Activated CD4-positive, alpha-beta memory T cell treated with anti-CD3 and anti-CD28 coated beads, Interleukin-2, amount 10 ng/mL, durations not matched to agents 7 days and 5 days (primary cell): ENCODE results near the gene MYH15. TPM values are rescaled to one million over a fixed set of nuclear protein-coding genes. Genes with fewer than 3 reads are reported as not detected.

Source experiments
- CTCF ChIA-PET: fragments of 350-600 bp; sonication (Branson Sonifier 250); formaldehyde crosslinking; loops from one replicate; lab custom pipeline; 2021; ENCODE audit warnings: antibody characterized with exemption, inconsistent platforms; lab: Charles Lee
- POLR2A ChIA-PET: fragments of 350-600 bp; sonication (Branson Sonifier 250); formaldehyde crosslinking; loops from one replicate; lab custom pipeline; 2021; ENCODE audit warnings: antibody characterized with exemption; lab: Charles Lee
- DNase-seq: peaks from one replicate; pipeline ENCODE4 v3.0.0-alpha.2; 2020
- H3K27ac Mint-ChIP-seq: one replicate; pipeline ENCODE4 v1.8.0; 2021; ENCODE audit warnings: mild to moderate bottlenecking, mixed read lengths
- H3K27me3 Mint-ChIP-seq: one replicate; pipeline ENCODE4 v1.8.0; 2021; ENCODE audit warnings: mixed read lengths
- H3K36me3 Mint-ChIP-seq: one replicate; pipeline ENCODE4 v1.8.0; 2021; ENCODE audit warnings: low read depth, mixed read lengths
- H3K4me1 Mint-ChIP-seq: one replicate; pipeline ENCODE4 v1.8.0; 2021; ENCODE audit warnings: mixed read lengths
- H3K4me3 Mint-ChIP-seq: one replicate; pipeline ENCODE4 v1.8.0; 2021; ENCODE audit warnings: mild to moderate bottlenecking, mixed read lengths
- H3K9me3 Mint-ChIP-seq: one replicate; pipeline ENCODE4 v1.8.0; 2021; ENCODE audit warnings: mixed read lengths
- total RNA-seq, 2 experiments: library from RNA; stranded (reverse); gene quantifications; one replicate each; pipeline ENCODE4 v1.2.3, GENCODE V29; 2021

MYH15 gene
- total RNA-seq, 2 experiments from 2014 or later: 0.10 to 0.28 TPM

DNA sequence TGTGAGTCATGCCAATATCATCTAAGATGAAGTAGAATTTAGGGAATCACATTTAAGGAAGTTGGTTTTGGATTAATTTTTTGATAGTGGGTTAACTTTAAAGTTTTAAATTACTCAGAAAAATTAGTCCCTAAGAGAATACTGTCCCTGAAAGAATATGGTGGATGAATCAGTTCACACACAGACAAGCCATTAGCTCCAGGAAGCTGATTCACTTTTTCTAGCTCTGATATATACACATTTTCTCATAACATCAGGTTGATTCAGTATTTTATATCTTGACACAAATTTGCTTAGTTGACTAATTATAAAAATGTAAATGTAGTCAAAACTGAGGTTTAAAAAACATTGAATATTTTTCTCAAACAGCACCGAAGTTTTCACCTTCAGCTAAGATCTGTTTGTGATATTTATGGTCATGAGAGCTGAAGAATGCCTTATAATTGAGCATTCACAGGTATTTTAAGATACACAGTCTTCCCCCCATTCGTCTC, 55.1 kb downstream of the MYH15 start:
- Mint-ChIP-seq H3K9me3 (peaks cover 5% of the 10 kb centered on the region), H3K27ac (no peak overlapping the region), H3K27me3 (peaks cover 6% of the 10 kb centered on the region), H3K4me1 (no peaks in the 10 kb centered on the region), H3K4me3 (no peak overlapping the region), H3K36me3 (no peaks in the 10 kb centered on the region)
- ChIA-PET CTCF (no interaction called here), POLR2A (no interaction called here)
- DNase-seq: no peak

DNA sequence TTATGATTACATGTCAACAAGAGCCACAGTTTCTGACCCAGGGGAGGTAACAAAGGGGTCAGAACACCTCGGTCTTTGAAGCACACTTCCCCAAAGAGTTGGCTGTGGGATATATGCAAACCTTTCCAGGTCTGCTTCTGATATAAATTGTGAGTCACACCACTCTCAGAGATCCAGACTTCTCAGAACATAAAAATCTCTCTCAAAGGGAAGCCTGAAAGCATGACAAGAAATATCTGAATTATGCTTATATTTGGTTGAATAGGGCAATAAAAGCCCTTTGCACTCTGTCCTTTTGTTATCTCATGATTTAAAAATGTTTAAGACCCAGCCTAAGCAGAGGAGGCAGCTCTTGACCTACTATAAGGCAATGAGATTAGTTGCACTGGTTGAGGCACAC, 56.8 kb downstream of the MYH15 start:
- H3K4me1 Mint-ChIP-seq: no peaks in the 10 kb centered on the region
- no peak overlapping the region for H3K27ac Mint-ChIP-seq
- H3K4me3 Mint-ChIP-seq: no peak overlapping the region
- ChIA-PET CTCF (no interaction called here), POLR2A (no interaction called here)
- no peak for DNase-seq
- no peaks in the 10 kb centered on the region for H3K36me3 Mint-ChIP-seq
- H3K9me3 Mint-ChIP-seq: peaks cover 5% of the 10 kb centered on the region
- peaks cover 4% of the 10 kb centered on the region for H3K27me3 Mint-ChIP-seq

DNA sequence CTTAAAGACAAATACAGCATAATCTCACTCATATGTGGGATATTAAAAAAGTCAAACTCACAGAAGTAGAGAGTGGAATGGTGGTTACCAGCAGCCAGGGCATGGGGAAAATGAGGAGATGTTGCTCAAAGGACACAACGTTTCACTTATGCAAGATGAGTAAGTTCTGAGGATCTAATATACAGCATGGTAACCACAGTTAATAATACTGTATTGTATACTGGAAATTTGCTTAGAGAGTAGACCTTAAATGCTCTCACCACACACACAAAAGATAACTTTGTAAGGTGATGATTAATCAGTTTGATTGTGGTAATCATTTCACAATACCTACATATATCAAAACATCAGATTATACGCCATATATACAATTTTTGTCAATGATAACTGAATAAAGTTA, 60.0 kb downstream of the MYH15 start:
- ChIA-PET CTCF (no interaction called here), POLR2A (no interaction called here)
- Mint-ChIP-seq H3K4me3 (no peak overlapping the region), H3K4me1 (no peaks in the 10 kb centered on the region), H3K27me3 (peaks cover 8% of the 10 kb centered on the region), H3K27ac (no peak overlapping the region), H3K36me3 (peaks cover 11% of the 10 kb centered on the region), H3K9me3 (peaks cover 16% of the 10 kb centered on the region)
- no peak for DNase-seq

DNA sequence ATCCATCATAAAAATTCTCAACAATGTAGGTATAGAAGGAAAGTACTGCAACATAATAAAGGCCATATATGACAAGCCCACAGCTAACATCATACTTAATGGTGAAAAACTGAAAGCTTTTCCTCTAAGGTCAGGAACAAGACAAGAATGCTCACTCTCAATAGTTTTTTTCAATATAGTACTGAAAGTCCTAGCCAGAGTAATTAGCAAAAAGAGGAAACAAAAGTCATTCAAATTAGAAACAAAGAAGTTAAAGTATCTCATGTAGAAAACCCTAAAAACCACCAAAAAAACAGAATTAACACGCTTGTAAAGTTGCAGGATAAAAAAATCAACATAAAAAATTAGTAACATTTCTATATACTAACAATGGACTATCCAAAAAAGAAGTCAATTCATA, 61.8 kb downstream of the MYH15 start:
- CTCF ChIA-PET: no interaction called here
- peaks cover 6% of the 10 kb centered on the region for H3K27me3 Mint-ChIP-seq
- peaks cover 11% of the 10 kb centered on the region for H3K36me3 Mint-ChIP-seq

DNA sequence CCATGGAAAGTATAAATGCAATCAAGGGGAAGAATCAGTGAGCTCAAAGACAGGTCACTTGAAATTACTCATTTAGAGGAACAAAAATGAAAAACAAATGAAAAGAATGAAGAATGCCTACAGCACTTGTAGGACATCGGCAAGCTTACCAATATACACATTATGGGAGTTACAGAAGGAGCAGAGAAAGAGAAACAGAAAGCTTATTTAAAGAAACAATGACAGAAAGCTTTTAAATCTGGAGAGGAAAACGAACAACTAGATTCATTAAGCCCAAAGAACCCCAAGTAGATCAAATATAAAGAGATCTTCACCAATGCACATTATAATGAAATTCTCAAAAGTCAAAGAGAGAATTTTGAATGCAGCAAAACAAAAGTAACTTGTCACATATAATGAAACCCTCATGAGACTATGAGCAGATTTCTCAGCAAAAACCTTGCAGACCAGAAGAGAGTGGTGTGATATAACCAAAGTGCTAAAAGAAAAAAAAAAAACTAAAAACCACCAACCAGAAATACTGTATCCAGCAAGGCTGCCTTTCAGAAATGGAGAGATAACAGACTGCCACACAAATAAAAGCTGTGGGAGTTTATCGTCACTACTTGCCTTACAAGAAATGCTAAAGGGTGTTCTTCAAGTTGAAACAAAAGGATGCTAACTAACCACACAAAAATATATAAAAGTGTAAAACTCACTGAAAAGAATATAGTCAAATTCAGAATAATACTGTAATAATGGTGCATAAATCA, 63.1 kb downstream of the MYH15 start:
- CTCF ChIA-PET: no interaction called here
- DNase-seq: no peak
- Mint-ChIP-seq H3K4me3 (no peak overlapping the region), H3K9me3 (peaks cover 13% of the 10 kb centered on the region), H3K27me3 (peaks cover 3% of the 10 kb centered on the region), H3K27ac (no peak overlapping the region), H3K36me3 (peaks cover 11% of the 10 kb centered on the region), H3K4me1 (no peaks in the 10 kb centered on the region)
- POLR2A ChIA-PET: no interaction called here

More for the DNA sequence above, 61.8 kb downstream of the MYH15 start:
- Mint-ChIP-seq H3K4me1 (no peaks in the 10 kb centered on the region), H3K4me3 (no peak overlapping the region), H3K9me3 (peaks cover 13% of the 10 kb centered on the region), H3K27ac (no peak overlapping the region)
- POLR2A ChIA-PET: no interaction called here
- DNase-seq: no peak

DNA sequence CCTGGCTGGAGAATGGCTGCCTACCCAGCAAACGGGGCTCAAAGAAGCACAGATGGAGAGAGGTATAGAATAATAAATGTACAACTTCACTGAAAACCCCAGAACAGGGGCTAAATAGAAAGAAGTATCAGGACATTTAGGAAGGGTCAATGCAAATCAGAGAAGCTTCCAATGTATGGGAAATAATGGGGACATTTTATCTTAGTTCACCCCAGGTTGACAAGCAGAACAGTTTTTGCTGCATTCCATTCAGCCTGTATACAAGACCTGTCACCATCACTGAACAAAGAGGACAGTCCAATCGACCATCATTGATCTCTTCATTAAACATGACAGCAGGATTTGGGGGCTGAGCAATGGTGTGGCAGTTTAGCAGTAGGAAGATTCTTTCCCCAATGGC, 68.1 kb downstream of the MYH15 start:
- no peak overlapping the region for H3K27ac Mint-ChIP-seq
- no peaks in the 10 kb centered on the region for H3K4me1 Mint-ChIP-seq
- H3K27me3 Mint-ChIP-seq: peaks cover 3% of the 10 kb centered on the region
- H3K36me3 Mint-ChIP-seq: peaks cover 10% of the 10 kb centered on the region
- peaks cover 5% of the 10 kb centered on the region for H3K9me3 Mint-ChIP-seq
- DNase-seq: no peak
- H3K4me3 Mint-ChIP-seq: no peak overlapping the region
- ChIA-PET POLR2A (no interaction called here), CTCF (no interaction called here)

DNA sequence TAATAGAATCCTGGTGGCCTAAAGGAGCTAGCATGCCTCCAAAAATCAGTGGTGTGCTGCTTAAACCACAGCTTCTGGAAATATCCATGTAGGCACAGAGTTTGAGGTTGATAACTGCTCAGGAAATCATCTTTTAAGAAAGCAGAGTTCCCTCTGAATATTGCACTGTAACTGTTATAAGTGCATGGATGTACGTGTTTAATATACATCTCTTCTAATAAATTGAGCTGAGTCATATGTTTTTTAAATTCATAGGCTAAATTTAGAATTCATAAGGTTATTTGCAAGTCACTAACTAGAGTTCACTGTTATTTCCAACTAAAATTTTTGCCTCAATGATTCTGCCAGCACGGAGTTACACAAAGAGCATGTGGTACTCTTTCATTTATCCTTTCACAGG, 68.9 kb downstream of the MYH15 start:
- no peaks in the 10 kb centered on the region for H3K9me3 Mint-ChIP-seq
- H3K4me3 Mint-ChIP-seq: no peak overlapping the region
- ChIA-PET CTCF (no interaction called here), POLR2A (no interaction called here)
- H3K27me3 Mint-ChIP-seq: no peaks in the 10 kb centered on the region
- no peak overlapping the region for H3K27ac Mint-ChIP-seq
- DNase-seq: no peak
- H3K36me3 Mint-ChIP-seq: peaks cover 3% of the 10 kb centered on the region
- no peaks in the 10 kb centered on the region for H3K4me1 Mint-ChIP-seq

DNA sequence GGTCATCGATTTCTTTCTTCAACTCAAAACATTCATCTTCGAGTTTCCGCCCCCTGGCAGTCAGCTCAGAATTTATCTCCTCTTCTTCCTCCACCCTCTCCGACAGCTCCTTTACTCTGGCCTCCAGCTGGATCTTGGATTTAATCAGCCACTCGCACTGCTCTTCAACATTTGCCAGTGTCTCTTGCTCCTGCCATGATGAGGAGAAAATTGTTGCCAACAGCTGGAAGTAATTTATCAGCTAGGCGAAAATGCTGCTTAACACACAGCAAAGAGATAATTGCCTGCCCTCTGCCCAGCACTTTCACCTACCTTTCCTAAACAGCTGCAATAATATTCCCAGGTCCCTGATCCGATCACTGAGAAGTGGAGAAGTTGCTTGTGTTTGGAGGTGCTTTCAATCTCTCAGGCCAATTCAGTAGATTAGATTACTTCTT, 69.3 kb downstream of the MYH15 start:
- no peak for DNase-seq
- no peaks in the 10 kb centered on the region for H3K36me3 Mint-ChIP-seq
- ChIA-PET CTCF (no interaction called here), POLR2A (no interaction called here)
- no peaks in the 10 kb centered on the region for H3K4me1 Mint-ChIP-seq
- H3K9me3 Mint-ChIP-seq: no peaks in the 10 kb centered on the region
- no peak overlapping the region for H3K4me3 Mint-ChIP-seq
- H3K27ac Mint-ChIP-seq: no peak overlapping the region
- no peaks in the 10 kb centered on the region for H3K27me3 Mint-ChIP-seq

DNA sequence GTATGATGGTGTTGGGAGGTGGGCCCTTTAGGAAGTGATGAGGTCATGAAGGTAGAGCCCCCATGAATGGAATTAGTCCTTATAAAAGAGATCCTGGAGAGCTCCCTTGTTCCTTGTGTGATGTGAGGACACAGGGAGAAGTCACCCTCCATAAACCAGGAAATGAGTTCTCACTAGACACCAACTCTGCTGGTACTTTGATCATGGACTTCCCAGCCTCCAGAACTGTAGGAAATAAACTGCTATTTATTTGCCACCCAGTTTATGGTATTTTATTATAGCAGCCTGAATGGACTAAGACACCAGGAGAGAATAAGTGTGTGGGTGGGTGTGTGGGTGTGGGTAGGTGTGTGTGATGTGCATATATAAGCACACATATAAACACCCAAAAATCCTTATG, 71.9 kb downstream of the MYH15 start:
- Mint-ChIP-seq H3K9me3 (peaks cover 1% of the 10 kb centered on the region), H3K27me3 (no peaks in the 10 kb centered on the region), H3K4me1 (no peaks in the 10 kb centered on the region), H3K4me3 (no peak overlapping the region), H3K27ac (no peak overlapping the region), H3K36me3 (peaks cover 2% of the 10 kb centered on the region)
- no peak for DNase-seq
- POLR2A ChIA-PET: no interaction called here
- CTCF ChIA-PET: no interaction called here

DNA sequence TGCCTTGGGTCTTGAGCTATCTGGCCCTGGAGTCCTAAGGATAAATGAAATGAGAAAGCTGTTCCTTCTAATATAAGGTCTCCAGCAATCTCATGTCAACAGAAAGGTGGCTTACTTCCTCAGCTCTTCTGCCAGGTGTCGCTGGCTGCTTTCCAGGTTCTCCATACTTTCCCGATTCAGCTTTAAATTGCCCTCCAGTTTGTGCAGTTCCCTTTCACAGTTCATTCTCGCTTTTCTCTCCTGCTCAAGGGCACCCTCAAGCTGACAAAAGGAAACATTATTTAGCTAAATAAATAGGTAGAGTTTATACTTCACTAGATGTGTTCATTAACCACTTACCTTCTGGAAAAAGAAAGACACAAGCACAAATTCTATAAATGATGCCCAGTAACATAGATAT, 73.0 kb downstream of the MYH15 start:
- no peaks in the 10 kb centered on the region for H3K4me1 Mint-ChIP-seq
- H3K4me3 Mint-ChIP-seq: no peak overlapping the region
- peaks cover 2% of the 10 kb centered on the region for H3K36me3 Mint-ChIP-seq
- H3K9me3 Mint-ChIP-seq: peaks cover 7% of the 10 kb centered on the region
- POLR2A ChIA-PET: no interaction called here
- DNase-seq: no peak
- H3K27ac Mint-ChIP-seq: no peak overlapping the region
- CTCF ChIA-PET: interaction anchor here (0.7 kb wide), 1 partner anchor 1965 kb away, joined by 4 read pairs; no protein-coding TSS in a partner anchor
- no peaks in the 10 kb centered on the region for H3K27me3 Mint-ChIP-seq

DNA sequence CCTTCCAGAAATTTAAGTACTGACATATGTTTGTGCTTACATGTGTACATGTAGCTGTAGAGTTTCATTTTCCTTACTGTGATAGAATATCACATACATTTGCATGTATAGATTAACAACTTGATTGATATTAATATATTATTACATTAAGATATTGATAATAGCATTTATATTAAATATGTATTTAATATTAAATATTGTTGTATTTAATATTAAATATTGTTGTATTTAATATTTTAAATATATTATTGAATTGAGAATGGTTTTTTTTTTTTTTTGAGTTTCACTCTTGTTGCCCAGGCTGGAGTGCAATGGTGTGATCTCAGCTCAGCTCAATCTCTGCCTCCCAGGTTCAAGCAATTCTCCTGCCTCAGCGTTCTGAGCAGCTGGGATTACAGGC, 76.5 kb downstream of the MYH15 start:
- Mint-ChIP-seq H3K4me1 (peaks cover 3% of the 10 kb centered on the region), H3K4me3 (no peak overlapping the region), H3K36me3 (peaks cover 6% of the 10 kb centered on the region), H3K27me3 (no peaks in the 10 kb centered on the region), H3K27ac (no peak overlapping the region), H3K9me3 (peaks cover 9% of the 10 kb centered on the region)
- ChIA-PET CTCF (interaction anchor here (0.7 kb wide), 1 partner anchor 177 kb away, joined by 3 read pairs; no protein-coding TSS in a partner anchor), POLR2A (no interaction called here)
- DNase-seq: no peak

DNA sequence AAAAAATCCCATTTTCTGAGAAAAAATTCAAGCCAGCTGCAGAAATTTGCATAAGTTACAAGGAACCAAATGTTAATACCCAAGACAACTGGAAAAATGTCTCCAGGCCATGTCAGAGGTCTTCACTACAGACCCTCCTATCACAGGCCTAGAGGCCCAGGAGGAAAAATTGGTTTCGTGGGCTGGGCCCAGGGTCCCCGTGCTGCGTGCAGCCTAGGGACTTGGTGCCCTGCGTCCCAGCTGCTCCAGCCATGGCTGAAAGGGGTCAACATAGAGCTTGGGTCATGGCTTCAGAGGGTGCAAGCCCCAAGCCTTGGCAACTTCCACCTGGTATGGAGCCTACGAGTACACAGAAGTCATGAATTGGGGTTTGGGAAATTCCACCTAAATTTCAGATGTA, 78.0 kb downstream of the MYH15 start:
- no peak overlapping the region for H3K4me3 Mint-ChIP-seq

DNA sequence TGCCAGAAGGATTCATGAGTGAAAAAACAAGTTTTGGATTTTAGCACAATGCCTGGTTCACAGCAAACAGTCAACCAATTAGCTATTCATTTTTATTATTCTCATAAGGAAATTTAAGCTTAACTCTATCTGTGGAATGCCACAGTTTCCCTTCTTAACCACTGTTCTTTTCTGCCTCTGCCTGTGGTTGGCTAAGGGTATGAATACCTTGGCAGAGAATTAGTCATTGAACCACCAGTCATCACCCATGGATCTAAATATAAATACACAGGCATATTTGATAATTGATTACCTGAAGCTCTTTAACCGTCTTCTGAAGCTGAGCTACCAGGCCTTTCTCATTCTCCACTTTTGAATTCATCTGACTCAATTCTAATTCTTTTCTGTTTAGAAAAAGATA, 79.9 kb downstream of the MYH15 start:
- ChIA-PET CTCF (interaction anchor here (1.3 kb wide), 1 partner anchor 47 kb away, joined by 3 read pairs; no protein-coding TSS in a partner anchor), POLR2A (no interaction called here)
- Mint-ChIP-seq H3K4me3 (no peak overlapping the region), H3K27me3 (no peaks in the 10 kb centered on the region), H3K36me3 (peaks cover 6% of the 10 kb centered on the region), H3K9me3 (peaks cover 9% of the 10 kb centered on the region), H3K27ac (no peak overlapping the region), H3K4me1 (peaks cover 3% of the 10 kb centered on the region)
- no peak for DNase-seq

More for the DNA sequence above, 78.0 kb downstream of the MYH15 start:
- no peaks in the 10 kb centered on the region for H3K27me3 Mint-ChIP-seq
- ChIA-PET POLR2A (no interaction called here), CTCF (no interaction called here)
- peaks cover 9% of the 10 kb centered on the region for H3K9me3 Mint-ChIP-seq
- H3K36me3 Mint-ChIP-seq: peaks cover 6% of the 10 kb centered on the region
- H3K4me1 Mint-ChIP-seq: peaks cover 3% of the 10 kb centered on the region
- no peak for DNase-seq
- no peak overlapping the region for H3K27ac Mint-ChIP-seq

DNA sequence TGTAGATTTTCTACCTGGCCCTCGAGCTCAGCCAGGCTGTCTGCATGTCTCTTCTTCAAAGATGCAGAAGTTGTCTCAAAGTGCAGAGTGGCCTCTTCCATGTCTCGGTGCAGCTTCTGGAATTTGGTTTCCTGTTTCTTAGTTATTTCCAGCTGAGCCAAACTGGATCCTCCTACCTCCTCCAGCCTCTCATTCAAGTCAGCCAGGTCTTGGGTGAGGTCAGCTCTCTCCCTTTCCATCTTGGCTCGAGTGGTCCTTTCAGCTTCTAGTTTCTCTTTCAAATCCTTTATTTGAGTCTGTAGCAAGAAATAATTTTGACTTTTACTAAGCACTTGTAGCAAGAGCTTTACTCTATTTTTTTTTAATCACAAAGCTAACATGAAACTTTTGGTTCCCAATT, 81.8 kb downstream of the MYH15 start:
- Mint-ChIP-seq H3K27ac (no peak overlapping the region), H3K36me3 (peaks cover 5% of the 10 kb centered on the region), H3K9me3 (peaks cover 8% of the 10 kb centered on the region), H3K27me3 (no peaks in the 10 kb centered on the region), H3K4me3 (no peak overlapping the region), H3K4me1 (peaks cover 3% of the 10 kb centered on the region)
- DNase-seq: no peak
- ChIA-PET CTCF (interaction anchor here (1.2 kb wide), 1 partner anchor 385 kb away, joined by 3 read pairs; no protein-coding TSS in a partner anchor), POLR2A (no interaction called here)
